ENCODE results near the gene INCENP.

GRCh38 chr11:62123669-62124185 is at the start of gene INCENP:
- no peak for TF ChIP-seq CTCF (IDR thresholded peaks at IDR 0.05)
- no peak for TF ChIP-seq POLR2A (IDR thresholded peaks at IDR 0.05)

All from lower leg skin (tissue), 3 donors.